Measurements from ENCODE around the gene MRPL51. TPM values are rescaled to one million over a fixed set of nuclear protein-coding genes. Genes with fewer than 3 reads are reported as not detected.

MRPL51 gene
- total RNA-seq, 1 experiment from 2014 or later, result 265 TPM

DNA sequence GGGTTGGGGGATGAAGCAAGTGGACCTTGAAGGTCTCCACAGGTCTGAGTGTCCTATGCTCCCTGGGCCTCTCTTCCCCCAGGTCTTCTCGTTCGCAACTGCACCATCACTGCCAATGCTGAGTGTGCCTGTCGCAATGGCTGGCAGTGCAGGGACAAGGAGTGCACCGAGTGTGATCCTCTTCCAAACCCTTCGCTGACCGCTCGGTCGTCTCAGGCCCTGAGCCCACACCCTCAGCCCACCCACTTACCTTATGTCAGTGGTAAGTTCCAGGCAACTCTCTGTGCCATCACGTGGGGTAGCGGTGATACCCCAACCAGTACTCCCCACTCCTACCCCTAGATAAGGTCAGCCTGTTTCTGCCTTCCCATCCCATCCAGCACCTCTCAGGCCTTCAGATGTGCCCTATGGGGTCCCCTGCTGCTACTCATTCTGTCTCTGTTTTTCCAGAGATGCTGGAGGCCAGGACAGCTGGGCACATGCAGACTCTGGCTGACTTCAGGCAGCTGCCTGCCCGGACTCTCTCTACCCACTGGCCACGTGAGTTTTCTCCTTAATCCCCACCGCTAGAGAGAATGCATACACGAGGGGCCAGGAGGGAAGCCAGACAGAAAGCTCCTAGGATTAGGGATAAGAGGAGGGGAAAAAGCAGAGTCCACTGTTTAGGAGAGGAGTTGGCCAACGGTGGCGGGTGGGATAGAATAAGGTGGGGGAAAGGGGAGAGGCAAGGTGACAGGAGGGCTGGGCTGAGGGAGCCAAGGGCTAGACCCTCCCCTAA, 42.8 kb downstream of the MRPL51 start (continued):
- TF ChIP-seq, protein P1, sequence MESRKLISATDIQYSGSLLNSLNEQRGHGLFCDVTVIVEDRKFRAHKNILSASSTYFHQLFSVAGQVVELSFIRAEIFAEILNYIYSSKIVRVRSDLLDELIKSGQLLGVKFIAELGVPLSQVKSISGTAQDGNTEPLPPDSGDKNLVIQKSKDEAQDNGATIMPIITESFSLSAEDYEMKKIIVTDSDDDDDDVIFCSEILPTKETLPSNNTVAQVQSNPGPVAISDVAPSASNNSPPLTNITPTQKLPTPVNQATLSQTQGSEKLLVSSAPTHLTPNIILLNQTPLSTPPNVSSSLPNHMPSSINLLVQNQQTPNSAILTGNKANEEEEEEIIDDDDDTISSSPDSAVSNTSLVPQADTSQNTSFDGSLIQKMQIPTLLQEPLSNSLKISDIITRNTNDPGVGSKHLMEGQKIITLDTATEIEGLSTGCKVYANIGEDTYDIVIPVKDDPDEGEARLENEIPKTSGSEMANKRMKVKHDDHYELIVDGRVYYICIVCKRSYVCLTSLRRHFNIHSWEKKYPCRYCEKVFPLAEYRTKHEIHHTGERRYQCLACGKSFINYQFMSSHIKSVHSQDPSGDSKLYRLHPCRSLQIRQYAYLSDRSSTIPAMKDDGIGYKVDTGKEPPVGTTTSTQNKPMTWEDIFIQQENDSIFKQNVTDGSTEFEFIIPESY (IDR thresholded peaks at IDR 0.05; ENCODE audit: extremely low read depth, insufficient replicate concordance, low read length), result no peak
- TF ChIP-seq JUND (IDR thresholded peaks at IDR 0.05) (no peak), EGR1 (IDR thresholded peaks at IDR 0.05; ENCODE audit: low read depth) (no peak)

DNA sequence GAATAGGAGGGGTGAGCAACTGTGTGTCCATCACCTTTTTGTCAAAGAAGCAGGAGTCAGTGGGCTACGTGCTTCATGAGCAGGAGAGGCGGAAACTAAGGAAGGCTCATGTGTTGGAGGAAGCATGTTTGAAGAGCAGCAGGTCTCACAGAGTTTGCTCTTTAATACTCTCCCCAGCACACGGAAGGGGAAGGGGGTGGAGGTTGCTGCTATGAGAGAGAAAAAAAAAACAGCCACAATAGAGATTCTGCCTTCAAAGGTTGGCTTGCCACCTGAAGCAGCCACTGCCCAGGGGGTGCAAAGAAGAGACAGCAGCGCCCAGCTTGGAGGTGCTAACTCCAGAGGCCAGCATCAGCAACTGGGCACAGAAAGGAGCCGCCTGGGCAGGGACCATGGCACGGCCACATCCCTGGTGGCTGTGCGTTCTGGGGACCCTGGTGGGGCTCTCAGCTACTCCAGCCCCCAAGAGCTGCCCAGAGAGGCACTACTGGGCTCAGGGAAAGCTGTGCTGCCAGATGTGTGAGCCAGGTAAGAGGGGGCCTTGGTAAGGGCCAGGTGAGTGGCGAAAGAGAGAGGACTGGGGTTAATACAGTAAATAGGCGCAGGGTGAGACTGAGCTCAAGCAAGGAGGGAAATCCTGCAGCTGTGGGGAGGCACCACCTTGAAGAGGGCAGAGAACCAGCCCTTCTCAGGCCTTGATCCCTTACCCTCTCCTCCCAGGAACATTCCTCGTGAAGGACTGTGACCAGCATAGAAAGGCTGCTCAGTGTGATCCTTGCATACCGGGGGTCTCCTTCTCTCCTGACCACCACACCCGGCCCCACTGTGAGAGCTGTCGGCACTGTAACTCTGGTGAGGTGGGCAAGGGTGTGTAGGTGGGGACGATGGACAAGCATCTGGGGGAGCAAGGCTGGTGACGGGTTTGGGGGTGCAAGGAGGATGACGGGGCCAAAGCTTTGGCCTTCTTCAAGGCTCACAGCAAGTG, 48.1 kb downstream of the MRPL51 start, which contains the start of gene CD27:
Gene CD27 (plus strand): TSS at position 252 of the 985 bp plus-strand sequence. CDS start 141 bp downstream, at position 393.
- Histone ChIP-seq H3K27me3 (ENCODE audit: insufficient read depth, low read length) (no peaks in the 10 kb centered on the region), H2AFZ (ENCODE audit: low read depth, low read length, poor library complexity, severe bottlenecking) (no peak within 1 kb of the TSS), H3K9ac (ENCODE audit: low read length) (no peak within 1 kb of the TSS), H4K20me1 (ENCODE audit: insufficient read depth) (no peaks in the 10 kb centered on the region), H3K9me3 (ENCODE audit: control insufficient read depth in 1 of 2, insufficient read depth in 1 of 2, low read depth in 1 of 2, low read length in 2 of 2) (no peaks in the 10 kb centered on the region), H3K9me2 (ENCODE audit: insufficient read depth) (no peaks in the 10 kb centered on the region), H3K36me3 (ENCODE audit: control insufficient read depth in 1 of 2, insufficient read depth in 2 of 2, low read length in 2 of 2) (no peaks in the 10 kb centered on the region), H3K4me1 (ENCODE audit: control insufficient read depth in 1 of 2, insufficient read depth in 2 of 2, low read length in 2 of 2) (no peaks in the 10 kb centered on the region), H3K4me3 (replicated peaks in 1 of 2; ENCODE audit: low read depth in 1 of 2, low read length in 2 of 2) (no peak within 1 kb of the TSS), H3K79me2 (ENCODE audit: insufficient read depth, low read length) (no peaks in the 10 kb centered on the region), H3K27ac (ENCODE audit: low read depth, low read length) (no peak within 1 kb of the TSS), H3K4me2 (ENCODE audit: low read length) (no peak within 1 kb of the TSS)
- ChIA-PET POLR2A (no interaction called here), CTCF (interaction anchor here (1.4 kb wide), 1 partner anchor 20 kb away, joined by 3 read pairs; no protein-coding TSS in a partner anchor), RAD21 (ENCODE audit: low non-redundant PET in 1 of 2, low total read pairs in 2 of 2, uncharacterized antibody in 2 of 2, unreplicated experiment in 2 of 2) (no interaction called here)
- intact Hi-C loops (cut with micrococcal nuclease), result no loop called here
- TF ChIP-seq EZH2 (IDR thresholded peaks at IDR 0.05) (no peak), POLR2AphosphoS5 (IDR thresholded peaks at IDR 0.05; ENCODE audit: low read depth, low read length) (no peak), ELF1 (IDR thresholded peaks at IDR 0.05; ENCODE audit: borderline replicate concordance, low read depth) (no peak), SIN3A (IDR thresholded peaks at IDR 0.05; ENCODE audit: low read depth) (no peak), ZFX (IDR thresholded peaks at IDR 0.05) (no peak), FOSL1 (IDR thresholded peaks at IDR 0.05; ENCODE audit: low read depth) (no peak), RAD21 (IDR thresholded peaks at IDR 0.05; ENCODE audit: low read depth) (no peak)
- TF ChIP-seq, protein P1 (IDR thresholded peaks at IDR 0.05; ENCODE audit: extremely low read depth, insufficient replicate concordance, low read length), result no peak
- TF ChIP-seq, protein P2, sequence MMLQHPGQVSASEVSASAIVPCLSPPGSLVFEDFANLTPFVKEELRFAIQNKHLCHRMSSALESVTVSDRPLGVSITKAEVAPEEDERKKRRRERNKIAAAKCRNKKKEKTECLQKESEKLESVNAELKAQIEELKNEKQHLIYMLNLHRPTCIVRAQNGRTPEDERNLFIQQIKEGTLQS (IDR thresholded peaks at IDR 0.05), result no peak
- ATAC-seq, result no peak
- no peak for DNase-seq (ENCODE audit: low read depth, low spot score)
- no TSS peak for BruUV-seq (replicated peaks)

Data from HCT116 (cell line).